Left kidney (tissue), 2 donors: Measurements from ENCODE around the gene BRSK1. TPM values are rescaled to one million over a fixed set of nuclear protein-coding genes. Genes with fewer than 3 reads are reported as not detected.
A peak's percentile ranks its signal among the peaks of the same experiment; 100 is the strongest.

Experiments used
- DNase-seq: peaks from one replicate; pipeline ENCODE4 v3.0.0-alpha.2; 2013
- polyA plus RNA-seq: library from polyadenylated mRNA; unstranded; fragments of 120-200 nt; gene quantifications from one replicate; pipeline ENCODE4 v1.2.1, GENCODE V29; 2013; ENCODE audit not compliant: insufficient read length

Gene BRSK1
- polyA plus RNA-seq, 1 donor = 14.7 TPM

DNA sequence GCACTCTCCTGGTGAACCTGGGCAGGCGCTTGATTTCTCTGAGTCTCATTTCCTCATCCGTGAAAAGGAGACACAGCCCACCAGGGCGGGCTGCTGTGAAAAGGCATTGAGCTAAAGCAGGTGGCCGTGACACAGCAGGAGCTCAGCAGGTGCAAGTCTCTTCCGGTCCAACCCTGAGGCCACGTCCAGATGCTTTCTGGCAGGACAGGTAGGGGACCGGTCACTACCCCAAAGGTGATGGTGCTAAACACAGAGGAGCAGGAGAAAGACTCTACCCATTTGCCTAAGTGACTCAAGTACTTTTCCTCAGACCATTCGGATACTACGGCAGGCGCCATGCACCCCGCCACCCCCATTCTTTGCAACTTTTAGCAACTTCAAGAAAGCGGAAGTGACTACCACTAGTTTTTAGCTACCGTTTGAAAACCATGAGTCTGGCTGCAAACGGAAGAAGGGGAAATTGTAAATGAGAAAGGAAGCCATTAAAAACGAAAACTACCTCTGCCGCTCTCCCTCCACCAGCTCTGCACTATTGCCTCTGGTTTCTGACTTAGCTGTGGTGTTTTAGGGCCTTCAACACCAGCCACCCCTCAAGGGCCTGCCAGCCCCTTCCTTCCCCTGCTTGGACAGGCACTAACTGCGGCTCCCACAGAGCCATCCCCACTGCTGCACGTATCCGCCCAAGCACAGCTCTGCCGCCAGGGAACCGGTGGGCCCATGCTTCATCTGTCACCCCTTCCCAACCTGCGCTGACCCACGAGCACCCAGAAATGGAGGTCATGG lies 29.8 kb upstream of the BRSK1 start:
- DNase-seq = no peak

- DNase-seq = no peak
Observed at GRCh38 chr19:55254625-55254977, 29.2 kb upstream of the BRSK1 start.

GRCh38 chr19:55255618-55256423 lies 28.0 kb upstream of the BRSK1 start:
- no peak for DNase-seq

- DNase-seq = no peak
Observed at GRCh38 chr19:55256562-55257460, 27.0 kb upstream of the BRSK1 start.

GRCh38 chr19:55257461-55258420 lies 26.1 kb upstream of the BRSK1 start:
- DNase-seq = no peak

GRCh38 chr19:55258476-55258827 lies 25.3 kb upstream of the BRSK1 start:
- DNase-seq = no peak

GRCh38 chr19:55258828-55259539 lies 24.8 kb upstream of the BRSK1 start, which contains the start of gene PPP6R1:
PPP6R1 (minus strand) TSS chr19:55259017; CDS start chr19:55247103, 11,914 bp downstream.
- DNase-seq = peak; percentile 100

DNA sequence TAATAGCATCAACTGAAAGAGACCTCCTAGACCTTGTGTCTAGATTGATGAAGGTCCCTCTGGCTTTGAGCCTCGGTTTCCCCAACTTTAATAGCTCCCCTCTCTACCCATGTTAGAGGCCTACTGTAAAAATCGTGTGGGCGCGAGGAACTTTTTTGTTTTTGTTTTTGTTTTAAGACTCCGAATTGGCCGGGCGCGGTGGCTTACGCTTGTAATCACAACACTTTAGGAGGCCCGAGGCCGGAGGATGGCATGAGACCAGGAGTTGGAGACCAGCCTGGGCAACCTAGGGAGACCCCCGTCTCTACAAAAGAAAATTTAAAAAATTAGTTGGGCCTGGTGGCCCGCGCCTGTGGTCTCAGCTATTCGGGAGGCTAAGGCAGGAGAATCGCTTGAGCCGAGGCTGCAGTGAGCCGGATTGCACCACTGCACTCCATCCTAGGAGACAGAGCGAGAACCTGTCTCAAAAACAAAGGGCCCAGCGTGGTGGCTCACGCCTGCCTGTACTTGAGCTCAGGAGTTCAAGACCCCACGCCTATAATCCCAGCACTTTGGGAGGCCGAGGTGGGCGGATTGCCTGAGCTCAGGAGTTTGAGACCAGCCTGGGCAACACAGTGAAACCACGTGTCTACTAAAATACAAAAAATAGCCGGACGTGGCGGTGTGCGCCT lies 24.1 kb upstream of the BRSK1 start:
- DNase-seq = no peak

DNA sequence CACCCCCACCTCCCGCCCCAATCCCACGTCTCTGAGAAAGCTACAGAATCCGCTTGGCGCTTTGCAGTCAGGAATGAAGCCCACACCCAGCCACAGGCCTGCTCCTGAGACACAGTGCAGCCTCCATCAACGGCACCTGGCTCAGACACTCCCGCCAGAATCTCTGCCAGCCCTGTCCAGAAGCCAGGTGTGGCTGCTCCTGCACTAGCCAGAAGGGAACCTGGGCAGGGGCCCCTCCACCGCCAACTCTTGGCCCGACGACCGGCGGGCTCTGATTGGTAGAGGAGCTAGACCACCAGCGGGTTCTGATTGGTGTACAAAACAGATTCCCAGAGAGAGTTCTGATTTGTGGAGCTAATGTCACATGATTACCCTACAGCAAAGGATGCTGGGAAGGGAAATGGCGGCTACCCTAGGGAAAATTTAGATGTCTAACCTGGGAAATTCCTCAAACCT lies 22.1 kb upstream of the BRSK1 start:
- DNase-seq = no peak

DNA sequence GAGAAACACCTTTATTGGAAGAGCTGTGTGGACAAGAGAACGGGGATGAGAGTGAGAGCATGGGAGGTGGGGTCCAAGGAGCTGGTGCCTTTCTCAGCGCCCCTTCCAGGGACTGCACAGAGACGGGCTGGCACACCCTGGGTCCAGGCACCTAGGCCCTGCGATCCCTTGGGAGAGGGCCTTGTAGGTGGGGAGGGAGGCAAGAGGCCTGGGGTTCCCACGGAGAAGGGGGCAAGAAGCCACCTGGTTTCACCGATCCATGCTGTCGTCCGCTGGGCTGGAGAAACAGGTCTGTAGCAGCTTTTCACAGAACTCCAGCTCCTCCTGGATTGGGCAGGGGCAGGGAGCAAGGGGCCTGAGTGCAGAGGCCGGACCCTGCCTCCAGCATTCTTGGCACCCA lies 21.4 kb upstream of the BRSK1 start:
- no peak for DNase-seq

- no peak for DNase-seq
Observed at GRCh38 chr19:55264531-55264930, 19.3 kb upstream of the BRSK1 start.

DNA sequence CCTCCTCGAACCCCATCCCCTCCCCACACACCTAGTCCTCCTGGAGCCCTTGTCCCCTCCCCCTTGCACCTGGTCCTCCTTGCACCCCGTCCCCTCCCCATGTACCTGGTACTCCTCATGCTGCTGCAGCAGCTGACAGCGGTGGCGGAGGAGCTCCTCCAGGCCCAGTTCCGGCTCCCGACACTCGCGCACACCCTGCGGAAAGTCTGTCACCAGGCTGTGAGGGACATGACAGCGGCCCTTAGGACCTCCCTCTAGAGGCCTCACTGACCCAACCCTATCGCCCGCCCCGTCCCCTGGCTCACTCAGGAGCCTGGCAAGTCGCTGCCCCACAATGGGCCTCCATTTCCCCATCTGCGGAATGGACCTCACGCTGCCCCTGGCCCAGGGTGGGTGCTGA lies 18.6 kb upstream of the BRSK1 start:
- no peak for DNase-seq

DNA sequence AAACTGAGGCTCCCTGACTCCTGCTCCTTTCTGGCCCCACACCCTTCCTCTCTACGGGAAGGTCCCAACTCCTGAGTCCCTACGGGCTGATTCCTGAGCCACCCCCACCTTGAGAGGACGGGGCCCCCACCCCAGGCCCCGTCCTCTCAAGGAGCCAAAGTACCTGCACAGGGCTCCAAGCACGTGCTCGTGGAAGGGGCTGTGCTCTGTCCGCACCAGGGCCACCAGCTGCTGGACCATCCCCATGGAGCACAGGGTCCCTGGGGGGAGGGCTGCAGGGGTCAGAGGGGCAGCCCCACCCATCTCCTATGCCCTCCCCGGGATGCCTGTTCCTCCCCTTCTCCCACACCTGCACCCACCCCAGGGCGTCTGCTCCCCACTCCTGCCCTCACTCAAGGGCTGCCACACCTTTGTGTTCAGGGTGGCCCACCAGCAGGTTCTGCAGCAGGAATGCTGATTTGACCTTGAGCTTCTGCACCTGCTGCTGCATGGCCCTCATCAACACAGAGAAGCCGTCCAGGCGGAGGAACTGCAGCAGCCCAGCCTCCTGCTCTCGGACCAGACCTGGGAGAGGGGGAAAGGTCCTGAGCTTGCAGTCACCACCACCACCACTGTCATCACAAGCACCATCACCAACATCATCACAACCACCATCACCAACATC lies 17.9 kb upstream of the BRSK1 start:
- no peak for DNase-seq

- no peak for DNase-seq
Observed at GRCh38 chr19:55266404-55266803, 17.4 kb upstream of the BRSK1 start.

DNA sequence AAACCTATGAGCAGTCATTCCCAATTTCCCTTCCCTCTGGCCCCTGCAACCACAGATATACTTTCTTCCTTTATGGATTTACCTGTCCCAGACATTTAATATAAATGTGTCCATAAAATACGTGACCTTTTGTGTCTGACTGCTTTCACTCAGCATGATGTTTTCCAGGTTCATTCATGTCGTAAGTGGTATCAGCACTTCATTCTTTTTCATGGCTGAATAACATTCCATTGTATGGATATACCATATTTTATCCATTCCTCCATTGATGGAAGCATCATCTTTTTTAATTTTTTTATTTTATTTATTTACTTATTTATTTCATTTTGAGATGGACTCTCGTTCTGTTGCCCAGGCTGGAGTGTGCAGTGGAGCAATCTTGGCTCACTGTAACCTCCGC lies 17.0 kb upstream of the BRSK1 start:
- no peak for DNase-seq

- DNase-seq = no peak
Observed at GRCh38 chr19:55269299-55269698, 14.5 kb upstream of the BRSK1 start.

- no peak for DNase-seq
Observed at GRCh38 chr19:55270172-55270942, 13.4 kb upstream of the BRSK1 start.

DNA sequence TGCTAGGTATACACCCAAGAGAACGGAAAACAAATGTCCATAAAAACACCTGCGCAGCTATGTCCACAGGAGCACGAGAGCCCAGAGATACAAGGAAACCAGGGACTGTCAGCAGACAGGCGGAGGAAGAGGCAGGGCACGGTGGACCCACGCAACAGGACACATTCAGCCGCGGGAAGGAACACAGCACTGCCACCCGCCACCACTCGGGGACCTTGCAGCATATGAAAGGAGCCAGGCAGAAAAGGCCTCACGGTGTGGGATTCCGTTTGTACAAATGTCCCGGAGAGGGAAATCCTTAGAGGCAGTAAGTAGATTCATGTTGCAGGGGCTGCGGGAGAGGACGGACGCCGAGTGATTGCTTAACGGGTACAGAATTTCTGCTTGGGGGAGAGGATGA lies 11.7 kb upstream of the BRSK1 start:
- DNase-seq = no peak
